Stimulated activated CD8-positive, alpha-beta memory T cell treated with anti-CD3 and anti-CD28 coated beads, Interleukin-15, amount 100 ng/mL, for 4 hours (primary cell): Measurements from ENCODE around the gene NME9.

Source experiments
- DNase-seq, 2 donors: peaks; one replicate each; pipeline ENCODE4 v3.0.0-alpha.2; 2020; ENCODE audit warnings: low read depth in 2 of 2

NME9 gene

GRCh38 chr3:138282836-138283235 is 46.8 kb downstream of the NME9 start:
- DNase-seq: no peak

- DNase-seq: no peak
These were observed 48.1 kb downstream of the NME9 start for GRCh38 chr3:138281561-138281960.

- DNase-seq: no peak
These were observed 58.4 kb downstream of the NME9 start for GRCh38 chr3:138271189-138271794.

DNA sequence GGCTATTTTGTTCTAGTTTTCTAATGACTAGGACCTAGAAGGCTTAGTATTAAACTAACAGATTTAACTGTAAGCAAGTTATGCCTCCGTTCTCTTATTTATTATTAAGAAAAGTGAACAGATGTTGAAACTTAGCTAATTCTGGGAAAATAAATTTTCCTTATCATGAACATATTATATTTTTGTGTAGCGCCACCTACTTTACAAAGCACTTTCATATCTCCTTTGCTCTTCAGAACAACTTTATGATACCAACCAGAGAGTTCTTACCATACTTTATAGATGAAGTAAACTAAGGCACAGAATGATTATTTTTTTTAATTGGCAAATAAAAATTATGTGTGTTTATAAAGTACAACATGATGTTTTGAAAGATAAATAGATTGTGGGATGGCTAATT is 59.4 kb downstream of the NME9 start:
- no peak for DNase-seq

DNA sequence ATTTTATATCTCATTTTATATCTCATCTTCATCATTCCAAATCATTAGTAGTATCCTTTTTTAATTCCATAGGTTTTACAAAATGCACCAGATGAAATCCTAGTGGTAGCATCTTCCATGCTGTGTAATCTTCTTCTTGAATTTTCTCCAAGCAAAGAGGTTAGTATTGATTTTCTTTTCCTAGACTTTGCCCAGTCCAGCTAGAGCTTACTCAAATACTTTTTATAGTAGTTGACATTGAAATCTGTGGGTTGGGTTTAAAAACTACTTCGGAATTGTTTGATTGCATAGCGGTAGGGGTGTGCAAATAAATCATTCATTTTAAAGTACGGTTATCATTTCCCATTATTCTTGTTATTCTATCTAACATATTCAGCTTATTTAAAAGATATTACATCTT is 62.6 kb downstream of the NME9 start:
- no peak for DNase-seq

- DNase-seq: no peak
These were observed 63.9 kb downstream of the NME9 start for GRCh38 chr3:138265745-138266144.

DNA sequence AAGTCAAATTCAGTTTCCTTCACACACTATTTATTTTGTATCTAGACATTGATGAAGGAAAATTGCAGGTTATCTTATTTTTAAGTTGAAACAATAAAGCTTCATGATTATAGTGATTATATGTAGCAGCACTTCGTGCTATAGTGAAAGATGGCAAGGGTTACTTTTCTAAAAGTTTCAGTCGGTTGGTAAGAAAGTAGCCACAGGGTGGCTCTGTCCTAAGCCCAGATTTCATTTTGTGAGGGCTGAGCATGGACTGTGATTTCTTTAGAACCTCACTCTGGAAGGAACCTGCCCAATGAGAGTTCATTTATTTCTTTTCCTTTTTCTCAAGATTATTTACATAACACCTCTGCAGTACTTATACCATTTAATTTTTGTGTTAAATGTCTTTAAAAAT is 66.5 kb downstream of the NME9 start:
- no peak for DNase-seq

GRCh38 chr3:138260611-138261010 is 69.0 kb downstream of the NME9 start:
- no peak for DNase-seq

DNA sequence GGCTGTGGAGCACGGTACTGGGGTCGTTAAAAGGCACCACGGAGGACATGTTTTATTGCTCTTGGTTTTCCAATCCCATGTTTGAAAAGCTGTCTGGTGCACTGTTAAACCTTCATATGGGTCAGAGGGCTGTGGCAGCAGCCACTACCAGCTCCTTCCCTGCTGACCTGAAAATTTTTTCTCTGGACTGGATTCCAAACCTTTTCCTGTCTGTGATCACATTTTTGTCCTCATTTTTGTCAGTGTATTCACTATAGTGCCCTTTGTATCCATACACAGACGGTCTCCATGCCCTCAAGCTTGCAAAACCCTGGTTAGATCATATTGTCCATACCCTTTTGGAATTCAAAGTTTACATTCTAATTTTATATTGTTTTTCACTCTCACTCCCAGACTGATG is 70.5 kb downstream of the NME9 start:
- DNase-seq: no peak

GRCh38 chr3:138257986-138258385 is 71.7 kb downstream of the NME9 start:
- no peak for DNase-seq

GRCh38 chr3:138256022-138256421 is 73.6 kb downstream of the NME9 start:
- no peak for DNase-seq

GRCh38 chr3:138254216-138254615 is 75.4 kb downstream of the NME9 start:
- no peak for DNase-seq

- DNase-seq: no peak
These were observed 76.0 kb downstream of the NME9 start for GRCh38 chr3:138253609-138254008.
